Retinal pigment epithelial cell (primary cell): ENCODE data around the gene ZFYVE9.

Experiments
- DNase-seq: peaks from one replicate; pipeline ENCODE4 v3.0.0-alpha.2; 2010; ENCODE audit warnings: low read depth
- H3K4me3 ChIP-seq: 2 replicates; pipeline ENCODE4 v1.5.1; 2011; ENCODE audit warnings: mild to moderate bottlenecking, low read length, control low read depth, moderate library complexity
- TF ChIP-seq, protein P1 (sequence below): conservative IDR thresholded peaks from 2 replicates; pipeline ENCODE4 v1.5.1; 2011; ENCODE audit warnings: low read depth, low read length, control low read depth, inconsistent platforms

ZFYVE9 gene

DNA sequence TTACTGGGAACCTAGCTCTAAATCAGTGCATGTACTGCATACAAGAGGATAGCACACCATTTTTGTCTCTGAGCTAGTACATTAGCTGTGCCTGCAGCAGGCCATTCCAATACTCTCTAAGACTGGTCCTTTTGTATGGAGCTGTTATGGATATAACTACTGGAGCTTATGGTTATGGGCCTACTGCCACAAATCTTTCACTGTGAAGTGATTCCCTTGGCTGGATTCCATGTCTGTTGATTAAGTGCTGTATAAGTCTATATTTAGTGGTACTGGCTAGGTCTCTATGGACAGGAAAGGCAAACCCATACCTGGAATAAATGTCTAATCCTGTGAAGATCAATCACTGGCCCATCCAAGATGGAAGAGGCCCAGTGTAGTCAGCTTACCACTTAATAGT lies 12.0 kb downstream of the ZFYVE9 start:
- TF ChIP-seq, protein P1, sequence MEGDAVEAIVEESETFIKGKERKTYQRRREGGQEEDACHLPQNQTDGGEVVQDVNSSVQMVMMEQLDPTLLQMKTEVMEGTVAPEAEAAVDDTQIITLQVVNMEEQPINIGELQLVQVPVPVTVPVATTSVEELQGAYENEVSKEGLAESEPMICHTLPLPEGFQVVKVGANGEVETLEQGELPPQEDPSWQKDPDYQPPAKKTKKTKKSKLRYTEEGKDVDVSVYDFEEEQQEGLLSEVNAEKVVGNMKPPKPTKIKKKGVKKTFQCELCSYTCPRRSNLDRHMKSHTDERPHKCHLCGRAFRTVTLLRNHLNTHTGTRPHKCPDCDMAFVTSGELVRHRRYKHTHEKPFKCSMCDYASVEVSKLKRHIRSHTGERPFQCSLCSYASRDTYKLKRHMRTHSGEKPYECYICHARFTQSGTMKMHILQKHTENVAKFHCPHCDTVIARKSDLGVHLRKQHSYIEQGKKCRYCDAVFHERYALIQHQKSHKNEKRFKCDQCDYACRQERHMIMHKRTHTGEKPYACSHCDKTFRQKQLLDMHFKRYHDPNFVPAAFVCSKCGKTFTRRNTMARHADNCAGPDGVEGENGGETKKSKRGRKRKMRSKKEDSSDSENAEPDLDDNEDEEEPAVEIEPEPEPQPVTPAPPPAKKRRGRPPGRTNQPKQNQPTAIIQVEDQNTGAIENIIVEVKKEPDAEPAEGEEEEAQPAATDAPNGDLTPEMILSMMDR: no peak
- H3K4me3 ChIP-seq: no peak overlapping the region
- peak; percentile 63 for DNase-seq

DNA sequence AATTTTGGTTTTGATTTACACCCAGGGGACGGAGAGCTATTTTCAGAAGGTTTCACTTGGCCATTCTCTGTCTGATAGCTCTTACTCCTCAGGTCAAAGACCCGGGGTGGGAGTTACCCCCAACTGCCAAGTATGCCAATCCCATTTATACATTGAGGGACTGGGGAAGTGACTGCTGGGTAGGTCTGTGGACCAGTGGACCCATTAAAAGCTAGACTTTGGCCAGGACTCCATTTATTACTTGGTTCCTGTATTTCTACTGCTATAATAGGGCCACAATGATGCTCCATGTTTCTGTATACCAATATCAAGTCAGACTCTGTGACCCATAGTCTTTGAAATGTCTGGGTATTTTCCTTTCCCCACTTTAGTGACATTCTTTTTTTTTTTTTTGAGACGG lies 14.6 kb downstream of the ZFYVE9 start:
- H3K4me3 ChIP-seq: no peak overlapping the region
- TF ChIP-seq, protein P1: no peak
- no peak for DNase-seq

DNA sequence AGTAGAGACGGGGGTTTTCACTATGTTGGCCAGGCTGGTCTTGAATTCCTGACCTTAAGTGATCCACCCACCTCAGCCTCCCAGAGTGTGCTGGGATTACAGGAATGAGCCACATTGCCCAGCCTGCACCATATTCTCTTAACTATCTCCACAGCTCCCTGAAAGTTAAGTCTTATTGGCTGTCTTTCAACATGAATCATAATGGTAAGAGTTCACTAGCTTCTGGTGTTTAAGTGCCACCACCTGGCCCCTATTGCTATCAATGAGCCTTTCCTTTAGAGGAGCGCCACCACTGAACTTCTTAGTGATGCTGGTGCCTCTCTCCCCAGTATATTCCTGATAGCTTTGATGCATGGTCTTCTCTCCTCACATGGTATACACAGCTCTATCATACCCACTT lies 15.7 kb downstream of the ZFYVE9 start:
- no peak overlapping the region for H3K4me3 ChIP-seq
- no peak for DNase-seq
- TF ChIP-seq, protein P1: no peak

DNA sequence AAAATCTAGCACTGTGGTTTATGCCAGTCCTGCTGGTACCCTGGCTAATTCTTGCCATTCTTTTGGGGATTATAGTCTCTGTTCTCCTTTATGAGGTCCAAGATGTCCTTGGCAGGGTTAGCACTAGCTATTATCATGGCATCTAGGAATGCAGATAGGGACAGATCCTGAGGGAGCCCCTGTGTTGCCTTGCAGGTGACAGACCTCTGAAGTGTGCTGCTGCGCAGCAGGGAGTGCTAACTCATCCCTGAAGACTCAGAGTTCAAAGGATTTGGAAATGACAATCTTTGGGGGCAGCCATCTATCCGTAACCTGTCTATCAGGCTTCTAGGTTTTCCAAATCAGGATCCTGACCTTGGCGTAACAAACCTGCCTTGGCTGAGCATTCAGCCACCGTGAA lies 16.3 kb downstream of the ZFYVE9 start:
- TF ChIP-seq, protein P1: no peak
- DNase-seq: no peak
- no peak overlapping the region for H3K4me3 ChIP-seq

DNA sequence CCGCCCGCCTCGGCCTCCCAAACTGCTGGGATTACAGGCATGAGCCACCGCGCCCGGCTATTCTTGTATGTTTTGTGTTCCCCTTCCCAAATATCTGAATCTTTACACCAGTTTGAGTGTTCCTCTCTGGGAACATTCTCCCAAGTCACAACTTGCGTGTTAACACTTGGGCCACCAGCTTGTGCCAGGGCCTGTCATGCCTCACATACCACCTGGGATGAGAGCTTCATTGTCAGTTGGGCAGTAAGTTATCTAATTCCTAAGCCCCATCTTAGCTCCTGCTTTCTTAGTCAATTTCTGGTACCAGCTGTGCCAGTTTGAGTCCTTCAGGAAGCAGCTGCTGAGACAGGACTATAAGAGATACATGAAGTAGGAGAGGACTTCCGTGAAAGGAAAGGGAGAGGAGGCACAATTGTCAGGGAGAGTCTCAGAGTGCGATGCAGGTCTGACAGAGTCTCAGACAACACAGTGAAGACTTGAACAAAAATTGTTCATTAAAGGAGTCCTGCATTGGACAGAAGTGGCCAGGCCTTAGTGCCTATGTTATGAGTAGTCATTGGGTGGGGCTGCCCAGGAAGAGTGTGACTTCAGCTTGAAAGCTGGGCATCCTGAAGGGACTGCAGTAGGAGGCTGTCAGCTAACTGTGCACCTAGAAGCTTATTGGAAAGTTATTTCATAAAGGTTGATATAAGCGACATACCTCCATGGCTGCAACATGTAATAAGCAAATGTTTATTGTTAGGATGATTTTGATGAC lies 17.3 kb downstream of the ZFYVE9 start:
- no peak overlapping the region for H3K4me3 ChIP-seq
- no peak for DNase-seq
- TF ChIP-seq, protein P1: no peak

DNA sequence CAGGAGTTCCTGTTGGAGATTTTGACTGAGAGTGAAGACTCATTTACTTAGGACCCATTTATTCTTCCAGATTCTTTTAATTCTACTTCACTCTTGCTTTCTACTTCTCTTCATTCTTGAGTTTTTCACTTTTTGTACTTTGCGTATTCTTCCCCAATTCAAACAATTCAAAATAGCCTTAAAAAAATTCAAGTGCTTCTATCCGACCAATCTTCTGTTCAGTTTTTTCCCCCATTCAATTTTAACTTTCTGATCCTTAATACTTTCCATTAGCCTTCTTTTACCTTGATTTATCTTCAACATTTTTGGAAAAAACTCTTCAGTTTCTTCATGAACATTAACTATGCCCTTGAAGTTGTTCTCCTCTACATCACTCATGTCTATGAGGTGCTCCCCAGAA lies 21.1 kb downstream of the ZFYVE9 start:
- TF ChIP-seq, protein P1: no peak
- no peak overlapping the region for H3K4me3 ChIP-seq
- no peak for DNase-seq

DNA sequence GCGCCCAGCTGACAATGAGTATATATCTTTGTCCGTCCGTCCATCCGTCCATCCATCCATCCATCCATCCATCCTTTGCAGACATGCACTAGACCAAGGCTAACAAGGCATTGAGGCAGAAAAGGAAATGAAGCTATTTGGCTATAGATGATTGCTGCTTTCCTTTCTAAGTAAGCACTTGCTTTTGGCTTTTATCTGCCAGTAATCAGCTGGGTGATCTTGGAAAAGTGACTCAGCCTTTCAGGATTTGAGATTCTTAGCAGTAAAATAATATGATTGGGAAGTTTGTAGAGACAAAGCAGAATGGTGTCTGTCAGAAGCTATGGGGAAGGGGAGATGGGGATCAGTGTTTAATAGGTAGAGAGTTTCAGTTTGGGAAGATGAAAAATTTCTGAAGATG lies 22.7 kb downstream of the ZFYVE9 start:
- DNase-seq: no peak
- H3K4me3 ChIP-seq: no peak overlapping the region
- TF ChIP-seq, protein P1: no peak
